ENCODE results near the gene VWA3B. TPM values are rescaled to one million over a fixed set of nuclear protein-coding genes. Genes with fewer than 3 reads are reported as not detected.
"Not testable (repeated sequence)": the region's sequence is repeated elsewhere in the genome, so short reads cannot be mapped to it uniquely, and the experiment has no call there.

Gene VWA3B
- total RNA-seq, 1 experiment from 2014 or later = not detected

- Histone ChIP-seq H3K27ac (no peak overlapping the region), H3K27me3 (no peaks in the 10 kb centered on the region), H3K4me3 (no peak overlapping the region), H3K9me3 (replicated peaks) (no peaks in the 10 kb centered on the region; the same call in 1 of the 2 replicates), H3K36me3 (no peaks in the 10 kb centered on the region), H3K4me1 (no peaks in the 10 kb centered on the region)
- no peak for DNase-seq
These were observed 160.4 kb downstream of the VWA3B start for GRCh38 chr2:98247383-98247782.

DNA sequence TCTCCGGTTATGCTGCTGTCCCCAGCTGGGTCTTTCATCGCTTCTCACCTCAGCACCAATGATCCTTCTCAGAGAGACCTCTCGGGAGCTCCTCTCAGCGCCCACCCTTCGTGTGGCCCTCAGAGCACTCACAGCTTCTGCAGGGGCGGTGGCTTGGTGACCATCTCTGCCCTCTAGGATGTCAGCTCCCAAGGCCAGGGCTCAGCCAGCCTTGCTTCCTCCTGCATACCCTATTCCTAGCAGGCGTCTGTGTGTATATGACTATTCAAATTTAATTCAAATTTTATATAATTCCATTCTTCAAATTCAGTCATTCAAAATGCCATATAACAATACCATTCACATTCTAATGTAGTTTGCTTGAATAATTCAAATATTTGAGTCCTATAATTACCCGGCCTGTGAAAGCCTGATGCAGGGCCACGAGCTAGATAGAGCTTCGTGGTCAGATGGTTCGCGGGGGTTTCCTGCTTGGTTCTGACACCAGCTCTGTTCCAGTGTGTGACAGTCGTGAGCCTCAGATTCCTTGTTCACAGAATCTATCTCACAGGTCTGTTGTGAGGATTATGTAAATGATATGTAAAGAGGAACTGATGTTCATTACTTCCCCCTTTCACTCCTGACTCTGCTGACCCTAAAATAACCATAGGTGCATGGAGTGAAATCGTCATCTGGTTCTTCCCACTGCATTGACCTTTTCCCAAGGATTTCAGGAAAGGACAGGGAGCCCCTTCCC lies 165.2 kb downstream of the VWA3B start:
- no peak overlapping the region for H3K27ac ChIP-seq
- H3K4me1 ChIP-seq = no peaks in the 10 kb centered on the region
- DNase-seq = no peak
- H3K4me3 ChIP-seq = no peak overlapping the region
- H3K36me3 ChIP-seq = no peaks in the 10 kb centered on the region
- H3K9me3 ChIP-seq (replicated peaks) = no peaks in the 10 kb centered on the region; the same call in 1 of the 2 replicates
- no peaks in the 10 kb centered on the region for H3K27me3 ChIP-seq

DNA sequence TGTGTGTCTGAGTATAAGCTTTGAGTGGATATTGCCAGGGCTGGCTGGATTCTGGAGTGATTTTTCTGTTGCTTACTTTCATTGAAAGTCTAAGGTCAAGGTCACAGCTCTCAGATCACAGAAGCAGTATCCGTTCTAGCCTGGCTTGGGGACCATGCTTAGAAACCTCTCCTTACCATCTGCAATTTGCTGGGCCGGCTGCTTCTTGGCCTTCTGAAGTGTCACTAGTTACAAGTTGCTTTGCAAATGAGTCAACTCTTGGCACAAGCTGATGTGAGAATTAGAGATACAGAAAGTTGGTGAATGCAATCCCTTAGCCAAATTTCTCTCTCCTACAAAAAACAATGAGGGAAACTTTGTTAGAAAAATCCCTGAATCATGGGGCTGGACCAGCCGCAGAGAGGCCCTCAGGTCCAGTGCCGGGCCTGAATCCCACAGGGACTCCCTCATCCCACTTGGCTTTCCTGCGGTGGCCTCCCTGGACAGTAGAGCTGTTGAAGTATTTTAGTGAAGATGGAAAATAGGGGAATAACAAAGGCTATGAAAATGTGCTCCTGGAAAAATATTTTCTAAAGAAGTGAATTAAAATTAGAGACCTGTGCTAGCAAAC lies 166.6 kb downstream of the VWA3B start:
- no peaks in the 10 kb centered on the region for H3K27me3 ChIP-seq
- no peaks in the 10 kb centered on the region for H3K9me3 ChIP-seq (replicated peaks)
- H3K4me1 ChIP-seq = no peaks in the 10 kb centered on the region
- H3K27ac ChIP-seq = no peak overlapping the region
- no peak overlapping the region for H3K4me3 ChIP-seq
- no peak for DNase-seq
- no peaks in the 10 kb centered on the region for H3K36me3 ChIP-seq

DNA sequence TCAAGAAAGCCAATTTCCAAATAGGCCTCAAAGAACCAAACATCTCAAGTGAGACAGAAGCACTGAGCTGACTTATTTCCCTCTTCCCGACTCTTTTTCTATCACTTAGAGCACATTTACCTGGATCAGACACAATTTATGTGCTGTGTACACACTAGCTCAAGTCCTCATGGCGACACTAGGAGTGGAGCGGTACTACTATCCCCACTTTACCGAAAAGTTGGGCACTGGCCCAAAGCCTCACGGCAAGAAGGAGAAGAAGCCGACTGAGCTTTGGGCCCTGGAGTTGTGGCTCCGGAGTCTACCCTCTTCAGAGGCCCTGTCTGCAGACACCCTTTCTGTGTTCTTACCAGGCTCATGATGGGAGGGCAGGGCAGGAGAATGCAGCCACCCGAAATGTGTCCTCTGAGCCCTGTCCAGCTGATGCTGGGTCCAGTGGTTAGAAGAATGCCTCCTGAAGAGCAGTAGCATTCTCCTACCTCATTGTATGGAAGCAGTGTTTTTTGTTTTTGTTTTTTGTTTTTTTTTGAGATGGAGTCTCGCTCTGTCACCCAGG lies 167.6 kb downstream of the VWA3B start:
- Histone ChIP-seq H3K27ac (no peak overlapping the region), H3K9me3 (replicated peaks) (no peaks in the 10 kb centered on the region), H3K4me1 (no peaks in the 10 kb centered on the region), H3K27me3 (no peaks in the 10 kb centered on the region), H3K4me3 (no peak overlapping the region), H3K36me3 (no peaks in the 10 kb centered on the region)
- no peak for DNase-seq

- Histone ChIP-seq H3K27me3 (no peaks in the 10 kb centered on the region), H3K36me3 (no peaks in the 10 kb centered on the region), H3K4me1 (no peaks in the 10 kb centered on the region), H3K27ac (no peak overlapping the region), H3K9me3 (replicated peaks) (peaks cover 2% of the 10 kb centered on the region; the same call in 1 of the 2 replicates), H3K4me3 (no peak overlapping the region)
- DNase-seq = no peak
These were observed 171.9 kb downstream of the VWA3B start for GRCh38 chr2:98258906-98259305.

DNA sequence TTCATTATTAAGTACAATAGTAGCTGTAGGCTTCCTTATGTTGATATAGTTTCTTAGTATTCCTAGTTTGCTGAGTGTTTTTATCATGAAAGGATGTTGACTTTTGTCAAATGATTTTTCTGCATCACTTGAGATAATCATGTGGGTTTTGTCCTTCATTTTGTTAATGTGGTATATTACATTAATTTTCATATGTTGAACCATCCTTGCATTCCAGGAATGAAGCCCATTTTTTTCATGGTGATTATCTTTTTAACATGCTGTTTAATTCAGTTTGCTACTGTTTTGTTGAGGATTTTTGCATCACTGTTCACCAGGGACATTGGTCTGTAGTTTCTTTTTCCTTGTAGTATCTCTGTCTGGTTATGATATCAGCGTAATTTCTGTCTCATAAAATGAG lies 176.4 kb downstream of the VWA3B start:
- no peak for DNase-seq
- Histone ChIP-seq H3K27me3 (no peaks in the 10 kb centered on the region), H3K4me3 (no peak overlapping the region), H3K36me3 (no peaks in the 10 kb centered on the region), H3K4me1 (no peaks in the 10 kb centered on the region), H3K9me3 (replicated peaks) (peaks cover 5% of the 10 kb centered on the region), H3K27ac (no peak overlapping the region)

DNA sequence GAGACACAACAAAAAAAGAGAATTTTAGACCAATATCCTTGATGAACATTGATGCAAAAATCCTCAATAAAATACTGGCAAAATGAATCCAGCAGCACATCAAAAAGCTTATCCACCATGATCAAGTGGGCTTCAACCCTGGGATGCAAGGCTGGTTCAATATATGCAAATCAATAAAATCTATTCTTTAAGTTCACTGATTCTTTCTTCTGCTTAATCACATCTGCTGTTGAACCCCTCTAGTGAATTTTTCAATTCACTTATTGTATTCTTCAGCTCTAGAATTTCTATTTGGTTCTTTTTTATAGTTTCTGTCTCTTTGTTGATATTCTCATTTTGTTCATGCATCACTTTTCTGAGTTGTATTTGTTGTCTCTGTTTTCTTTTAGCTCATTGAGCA lies 181.3 kb downstream of the VWA3B start:
- H3K9me3 ChIP-seq (replicated peaks); H3K27me3 ChIP-seq; H3K27ac ChIP-seq; H3K36me3 ChIP-seq; DNase-seq; H3K4me3 ChIP-seq; H3K4me1 ChIP-seq: not testable (repeated sequence)

DNA sequence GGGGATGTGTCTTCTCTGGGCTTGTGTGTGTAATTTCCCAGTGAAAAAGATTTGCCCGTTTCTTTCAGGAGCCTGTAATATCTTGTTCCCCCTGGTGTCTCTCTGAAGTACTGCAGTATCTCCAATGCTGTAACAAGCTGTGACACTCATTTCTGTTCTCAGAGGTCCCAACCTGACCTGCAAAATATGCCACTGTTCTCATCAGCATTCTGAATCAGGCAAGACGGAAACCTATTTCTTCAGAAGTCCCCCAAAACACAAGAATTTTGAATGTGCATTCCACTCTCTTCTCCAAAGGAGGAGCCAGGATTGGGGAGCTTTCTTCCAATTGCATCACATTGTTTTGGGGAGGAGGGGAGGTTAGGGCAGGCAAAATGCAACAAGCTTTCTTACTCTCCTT lies 182.3 kb downstream of the VWA3B start:
- DNase-seq = peak; percentile 28 to 71
- no peak overlapping the region for H3K4me3 ChIP-seq
- H3K27ac ChIP-seq = no peak overlapping the region
- H3K4me1 ChIP-seq = no peaks in the 10 kb centered on the region
- H3K27me3 ChIP-seq = no peaks in the 10 kb centered on the region
- no peaks in the 10 kb centered on the region for H3K36me3 ChIP-seq
- peaks cover 3% of the 10 kb centered on the region; the same call in 1 of the 2 replicates for H3K9me3 ChIP-seq (replicated peaks)

DNA sequence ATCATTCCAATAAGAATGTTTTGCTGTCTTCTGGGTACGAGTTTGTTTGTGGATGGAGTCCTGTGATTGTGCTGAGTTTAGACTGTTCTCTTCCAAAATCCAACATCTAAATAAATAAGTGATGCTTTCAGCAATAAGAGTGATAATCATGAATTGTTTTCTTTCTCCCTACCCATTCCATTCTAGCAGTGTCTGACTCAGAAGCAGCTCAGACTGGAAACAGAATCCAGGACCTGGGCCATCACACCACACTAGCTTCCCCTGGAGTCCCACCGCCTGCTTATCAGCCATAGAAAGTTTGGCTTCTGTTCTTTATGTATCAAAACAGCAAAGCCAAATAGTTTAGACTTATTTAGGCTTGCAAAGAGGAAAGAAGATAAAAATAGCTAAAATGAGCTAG lies 182.9 kb downstream of the VWA3B start:
- DNase-seq = no peak
- Histone ChIP-seq H3K27ac (no peak overlapping the region), H3K4me1 (no peaks in the 10 kb centered on the region), H3K36me3 (no peaks in the 10 kb centered on the region), H3K27me3 (no peaks in the 10 kb centered on the region), H3K4me3 (no peak overlapping the region), H3K9me3 (replicated peaks) (no peaks in the 10 kb centered on the region; the same call in 1 of the 2 replicates)

DNA sequence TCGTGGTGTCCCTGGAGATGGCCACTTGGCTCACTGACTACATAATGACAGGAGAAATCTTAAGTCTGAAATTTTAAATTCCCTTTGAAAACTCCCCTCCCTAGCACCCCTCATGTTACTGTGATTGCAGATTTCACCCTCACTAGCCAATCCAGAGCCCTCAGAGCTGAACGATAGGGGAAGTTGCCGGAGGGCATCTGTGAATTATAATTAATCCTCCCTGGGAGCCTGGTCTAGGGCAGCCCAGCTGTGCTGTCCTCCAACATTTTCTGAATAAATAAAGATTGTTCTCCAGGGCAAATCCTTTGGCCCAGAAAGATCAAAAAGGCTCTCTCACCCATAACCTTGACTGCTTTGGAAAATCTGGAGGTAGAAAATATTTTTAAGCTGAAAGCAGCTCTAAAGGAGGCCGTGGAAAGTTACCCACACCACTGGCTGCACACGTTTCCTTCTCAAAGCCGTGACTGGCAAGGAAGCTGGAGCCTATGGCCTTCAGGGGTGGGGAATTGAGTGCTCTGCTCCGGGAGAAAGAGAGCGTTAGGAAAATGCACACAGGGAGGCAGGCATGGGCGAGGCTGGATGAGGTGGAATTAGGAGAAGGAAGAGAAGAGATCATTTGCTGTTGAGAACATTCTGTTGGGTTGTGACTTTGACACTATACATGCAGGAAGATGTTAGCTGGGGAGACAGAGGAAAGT lies 190.3 kb downstream of the VWA3B start:
- Histone ChIP-seq H3K36me3 (no peaks in the 10 kb centered on the region), H3K27ac (no peak overlapping the region), H3K9me3 (replicated peaks) (no peaks in the 10 kb centered on the region), H3K27me3 (no peaks in the 10 kb centered on the region), H3K4me3 (no peak overlapping the region), H3K4me1 (no peaks in the 10 kb centered on the region)
- DNase-seq = peak; percentile 36 to 69

- H3K27me3 ChIP-seq = no peaks in the 10 kb centered on the region
- no peaks in the 10 kb centered on the region for H3K36me3 ChIP-seq
- H3K9me3 ChIP-seq (replicated peaks) = no peaks in the 10 kb centered on the region
- H3K4me1 ChIP-seq = no peaks in the 10 kb centered on the region
- no peak for DNase-seq
- H3K27ac ChIP-seq = no peak overlapping the region
- H3K4me3 ChIP-seq = no peak overlapping the region
These were observed 191.1 kb downstream of the VWA3B start for GRCh38 chr2:98278074-98278473.

GRCh38 chr2:98280376-98281102 lies 193.6 kb downstream of the VWA3B start:
- Histone ChIP-seq H3K36me3 (no peaks in the 10 kb centered on the region), H3K9me3 (replicated peaks) (no peaks in the 10 kb centered on the region), H3K4me1 (no peaks in the 10 kb centered on the region), H3K27me3 (no peaks in the 10 kb centered on the region), H3K4me3 (no peak overlapping the region), H3K27ac (no peak overlapping the region)
- DNase-seq = no peak

DNA sequence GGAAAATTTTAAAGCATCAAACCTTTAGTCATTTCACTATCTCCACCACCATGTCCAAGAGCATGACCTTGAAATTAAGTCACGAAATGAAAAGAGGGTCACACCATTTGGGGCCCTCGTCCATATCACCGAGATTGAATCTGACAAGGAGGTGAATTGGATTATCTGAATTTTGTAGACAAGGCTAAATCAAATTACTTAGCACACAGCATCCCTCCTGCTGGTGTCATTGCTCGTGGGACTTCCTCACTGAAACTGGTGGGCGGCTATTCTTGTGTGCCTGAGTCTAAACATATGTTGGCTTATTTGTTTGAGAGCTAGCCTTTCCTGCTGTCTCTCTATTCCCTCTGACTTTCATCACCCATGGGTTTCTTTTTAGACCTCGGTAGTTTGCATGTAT lies 194.6 kb downstream of the VWA3B start:
- H3K4me3 ChIP-seq = no peak overlapping the region

DNA sequence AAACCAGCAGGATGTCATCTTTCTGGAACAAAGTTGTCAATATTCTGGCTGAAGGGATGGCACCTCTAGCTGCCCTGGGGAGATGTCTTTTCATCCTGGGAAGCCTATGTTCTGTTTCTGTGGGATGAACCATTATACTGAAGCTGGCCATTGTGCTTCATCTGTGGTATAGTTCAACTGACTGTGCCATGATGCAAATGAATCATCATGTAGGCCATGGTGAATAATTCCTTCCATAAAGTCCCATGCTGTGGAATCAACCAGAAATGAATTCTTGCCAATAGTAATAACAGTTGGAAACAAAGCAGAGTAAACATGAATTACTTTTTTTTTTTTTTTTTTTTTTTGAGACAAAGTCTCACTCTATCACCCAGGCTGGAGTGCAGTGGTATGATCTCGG lies 195.1 kb downstream of the VWA3B start:
- Histone ChIP-seq H3K27ac (no peak overlapping the region), H3K27me3 (no peaks in the 10 kb centered on the region), H3K36me3 (no peaks in the 10 kb centered on the region), H3K4me1 (no peaks in the 10 kb centered on the region), H3K4me3 (no peak overlapping the region), H3K9me3 (replicated peaks) (no peaks in the 10 kb centered on the region)
- DNase-seq = no peak

More for the DNA sequence above, 194.6 kb downstream of the VWA3B start:
- no peaks in the 10 kb centered on the region for H3K4me1 ChIP-seq
- DNase-seq = no peak
- H3K27me3 ChIP-seq = no peaks in the 10 kb centered on the region
- no peaks in the 10 kb centered on the region for H3K36me3 ChIP-seq
- H3K9me3 ChIP-seq (replicated peaks) = no peaks in the 10 kb centered on the region
- H3K27ac ChIP-seq = no peak overlapping the region

Measured in SJCRH30 (cell line).